HEK293 (cell line): ENCODE measurements around the gene SESN1.

Source experiments
- CTCF ChIA-PET: fragments of 350-600 bp; formaldehyde crosslinking; extraction: SDS; loops from one replicate; lab custom pipeline; 2021; ENCODE audit warnings: antibody characterized with exemption; lab: Yijun Ruan, JAX
- POLR2A ChIA-PET: fragments of 300-600 bp; formaldehyde crosslinking; extraction: SDS; loops from one replicate; lab custom pipeline; 2020; ENCODE audit warnings: antibody characterized with exemption, inconsistent platforms; lab: Yijun Ruan, JAX
- H3K27ac ChIP-seq: fragments of 200-500 bp; sonication (Bioruptor generic); 2 replicates; pipeline ENCODE4 v1.5.1; 2014; ENCODE audit warnings: low read depth, low read length, control low read depth, inconsistent platforms; ENCODE audit errors: extremely low read depth
- H3K36me3 ChIP-seq, 2 experiments: fragments of 200-500 bp in 1 of 2; sonication (Bioruptor generic) in 1 of 2; 1 replicate in 1 of 2; 2 replicates in 1 of 2; pipeline ENCODE4 v1.5.1; 2014 to 2017; ENCODE audit warnings: inconsistent platforms in 2 of 2, low read length in 2 of 2; ENCODE audit not compliant: control insufficient read depth in 2 of 2, insufficient read depth in 1 of 2
- H3K4me1 ChIP-seq: fragments of 200-500 bp; sonication (Bioruptor generic); 2 replicates; pipeline ENCODE4 v1.5.1; 2014; ENCODE audit warnings: mild to moderate bottlenecking, low read length, inconsistent platforms; ENCODE audit not compliant: control insufficient read depth, insufficient read depth
- H3K4me3 ChIP-seq: 2 replicates; pipeline ENCODE4 v1.5.1; 2011; ENCODE audit warnings: low read depth, mild to moderate bottlenecking, control low read depth, low read length, moderate library complexity
- H3K9me3 ChIP-seq: fragments of 200-500 bp; sonication (Bioruptor generic); 2 replicates; pipeline ENCODE4 v1.5.1; 2014; ENCODE audit warnings: low read depth, low read length, inconsistent platforms; ENCODE audit not compliant: control insufficient read depth, insufficient read depth
- CTCF ChIP-seq: fragments of 450-650 bp; formaldehyde crosslinking; IDR thresholded peaks from 2 replicates; pipeline ENCODE4 v1.5.1; 2016; ENCODE audit warnings: missing biosample characterization, missing genetic modification characterization
- HOXD13 ChIP-seq: sonication (generic); formaldehyde crosslinking; IDR thresholded peaks from 2 replicates; pipeline ENCODE4 v1.8.0; 2022; ENCODE audit warnings: missing genetic modification reagents, borderline replicate concordance
- INSM2 ChIP-seq: fragments of 450-650 bp; formaldehyde crosslinking; IDR thresholded peaks from 2 replicates; pipeline ENCODE4 v1.5.1; 2016; ENCODE audit warnings: missing biosample characterization, missing genetic modification characterization
- KLF7 ChIP-seq: fragments of 450-650 bp; formaldehyde crosslinking; IDR thresholded peaks from 2 replicates; pipeline ENCODE4 v1.5.1; 2016; ENCODE audit warnings: missing biosample characterization, missing genetic modification characterization, borderline replicate concordance
- KLF9 ChIP-seq: fragments of 450-650 bp; formaldehyde crosslinking; IDR thresholded peaks from 2 replicates; pipeline ENCODE4 v1.5.1; 2016; ENCODE audit warnings: missing biosample characterization, missing genetic modification characterization, low read depth
- OVOL3 ChIP-seq: fragments of 450-650 bp; formaldehyde crosslinking; IDR thresholded peaks from 2 replicates; pipeline ENCODE4 v1.5.1; 2016; ENCODE audit warnings: missing biosample characterization, missing genetic modification characterization
- RBAK ChIP-seq: fragments of 450-650 bp; formaldehyde crosslinking; IDR thresholded peaks from 2 replicates; pipeline ENCODE4 v1.5.1; 2016; ENCODE audit warnings: missing biosample characterization, missing genetic modification characterization
- ZBTB17 ChIP-seq: fragments of 450-650 bp; formaldehyde crosslinking; IDR thresholded peaks from 2 replicates; pipeline ENCODE4 v1.5.1; 2016; ENCODE audit warnings: missing biosample characterization, missing genetic modification characterization
- ZEB2 ChIP-seq: fragments of 450-650 bp; formaldehyde crosslinking; IDR thresholded peaks from 2 replicates; pipeline ENCODE4 v1.5.1; 2016; ENCODE audit warnings: missing biosample characterization, missing genetic modification characterization
- ZFP69B ChIP-seq: fragments of 450-650 bp; formaldehyde crosslinking; IDR thresholded peaks from 2 replicates; pipeline ENCODE4 v1.5.1; 2016; ENCODE audit warnings: missing biosample characterization, missing genetic modification characterization
- ZNF23 ChIP-seq: fragments of 450-650 bp; formaldehyde crosslinking; IDR thresholded peaks from 2 replicates; pipeline ENCODE4 v1.5.1; 2016; ENCODE audit warnings: missing biosample characterization, missing genetic modification characterization, borderline replicate concordance
- ZNF280D ChIP-seq: fragments of 450-650 bp; formaldehyde crosslinking; IDR thresholded peaks from 2 replicates; pipeline ENCODE4 v1.5.1; 2016; ENCODE audit warnings: missing biosample characterization, missing genetic modification characterization
- ZNF398 ChIP-seq: fragments of 450-650 bp; formaldehyde crosslinking; IDR thresholded peaks from 2 replicates; pipeline ENCODE4 v1.5.1; 2017; ENCODE audit warnings: missing biosample characterization, missing genetic modification characterization
- ZNF404 ChIP-seq: fragments of 450-650 bp; formaldehyde crosslinking; IDR thresholded peaks from 2 replicates; pipeline ENCODE4 v1.5.1; 2017; ENCODE audit warnings: missing biosample characterization, missing genetic modification characterization
- ZNF416 ChIP-seq: fragments of 450-650 bp; formaldehyde crosslinking; IDR thresholded peaks from 2 replicates; pipeline ENCODE4 v1.5.1; 2016; ENCODE audit warnings: missing biosample characterization, missing genetic modification characterization
- ZNF433 ChIP-seq: fragments of 450-650 bp; formaldehyde crosslinking; IDR thresholded peaks from 2 replicates; pipeline ENCODE4 v1.5.1; 2016; ENCODE audit warnings: missing biosample characterization, missing genetic modification characterization, low read depth
- ZNF449 ChIP-seq: fragments of 450-650 bp; formaldehyde crosslinking; IDR thresholded peaks from 2 replicates; pipeline ENCODE4 v1.5.1; 2017; ENCODE audit warnings: missing biosample characterization, mild to moderate bottlenecking, missing genetic modification characterization, moderate library complexity
- ZNF48 ChIP-seq: fragments of 450-650 bp; formaldehyde crosslinking; IDR thresholded peaks from 2 replicates; pipeline ENCODE4 v1.5.1; 2016; ENCODE audit warnings: missing biosample characterization, missing genetic modification characterization
- ZNF549 ChIP-seq: fragments of 450-650 bp; IDR thresholded peaks from 2 replicates; pipeline ENCODE4 v1.5.1; 2018; ENCODE audit warnings: missing biosample characterization, missing genetic modification characterization, mild to moderate bottlenecking, inconsistent platforms, moderate library complexity
- ZNF664 ChIP-seq: fragments of 450-650 bp; formaldehyde crosslinking; IDR thresholded peaks from 2 replicates; pipeline ENCODE4 v1.5.1; 2016; ENCODE audit warnings: missing biosample characterization, missing genetic modification characterization
- ZNF76 ChIP-seq: fragments of 450-650 bp; formaldehyde crosslinking; IDR thresholded peaks from 2 replicates; pipeline ENCODE4; 2016; ENCODE audit warnings: low read depth, missing biosample characterization, missing genetic modification characterization, borderline replicate concordance
- ZNF785 ChIP-seq: fragments of 450-650 bp; formaldehyde crosslinking; IDR thresholded peaks from 2 replicates; pipeline ENCODE4 v1.5.1; 2016; ENCODE audit warnings: missing biosample characterization, missing genetic modification characterization
- ZNF791 ChIP-seq: fragments of 450-650 bp; formaldehyde crosslinking; IDR thresholded peaks from 2 replicates; pipeline ENCODE4 v1.5.1; 2016; ENCODE audit warnings: missing biosample characterization, missing genetic modification characterization
- ZNF830 ChIP-seq: fragments of 450-650 bp; IDR thresholded peaks from 2 replicates; pipeline ENCODE4 v1.5.0; 2018; ENCODE audit warnings: missing biosample characterization, missing genetic modification characterization, low read depth, mild to moderate bottlenecking, moderate library complexity
- ZXDB ChIP-seq: fragments of 450-650 bp; formaldehyde crosslinking; IDR thresholded peaks from 2 replicates; pipeline ENCODE4 v1.5.1; 2016; ENCODE audit warnings: missing biosample characterization, missing genetic modification characterization

SESN1 gene

GRCh38 chr6:109095036-109095834, 589 bp upstream of the SESN1 start, which contains the start of gene CEP57L1:
Gene CEP57L1 (plus strand): TSS chr6:109095507. CDS start chr6:109145222, 49,715 bp downstream.
- peaks cover 2 to 5% of the 10 kb centered on the region in 2 experiments; a peak in 1 of 3 replicates for H3K36me3 ChIP-seq
- H3K4me1 ChIP-seq = 0 out of 2 replicates have a peak, but pooled peaks cover 3% of the 10 kb centered on the region
- no peaks in the 10 kb centered on the region for H3K9me3 ChIP-seq
- ChIA-PET CTCF (interaction anchor here (0.6 to 1.5 kb wide), 5 partner anchors 22 to 269 kb away, joined by 3 to 4 read pairs (median 3); no protein-coding TSS in a partner anchor), POLR2A (interaction anchor here (0.7 to 2.7 kb wide), 26 partner anchors 10 to 982 kb away, joined by 3 to 27 read pairs (median 6); partner anchors contain the start of genes ARMC2, CD164, FOXO3 and PPIL6)
- peak within 1 kb of the TSS; percentile 61 for H3K4me3 ChIP-seq
- H3K27ac ChIP-seq = peak within 1 kb of the TSS; percentile 94
- TF ChIP-seq HOXD13 (CRISPR knock-in tag) (no peak), ZXDB (peak; percentile 98), KLF7 (tag by site-specific recombination) (peak; percentile 76; the same call in 1 of the 2 replicates), INSM2 (tag by site-specific recombination) (no peak), ZNF404 (tag by site-specific recombination) (no peak), ZNF433 (tag by site-specific recombination) (no peak), ZNF280D (tag by site-specific recombination) (no peak), ZBTB17 (tag by site-specific recombination) (peak; percentile 91), ZNF664 (tag by site-specific recombination) (no peak), ZEB2 (tag by site-specific recombination) (peak; percentile 76; the same call in 1 of the 2 replicates), ZFP69B (tag by site-specific recombination) (0 out of 2 replicates have a peak, but pooled peaks have one; percentile 4), ZNF416 (tag by site-specific recombination) (no peak), ZNF449 (tag by site-specific recombination) (peak; percentile 62), OVOL3 (tag by site-specific recombination) (0 out of 2 replicates have a peak, but pooled peaks have one; percentile 12), RBAK (tag by site-specific recombination) (no peak), ZNF76 (peak; percentile 98), ZNF23 (tag by site-specific recombination) (no peak), ZNF48 (no peak), ZNF785 (tag by site-specific recombination) (no peak), KLF9 (tag by site-specific recombination) (peak; percentile 40; the same call in 1 of the 2 replicates), ZNF830 (no peak), ZNF791 (tag by site-specific recombination) (no peak), ZNF398 (tag by site-specific recombination) (no peak), CTCF (peak; percentile 36; the same call in 1 of the 2 replicates), ZNF549 (no peak)
